RWPE2 (cell line): Measurements from ENCODE around the gene IGFLR1.

Experiments used
- ATAC-seq: fragments of 200-7000 bp; cut with Tn5 transposase; 3 replicates; pipeline ENCODE4 v1.9.1; 2021; ENCODE audit warnings: low read depth
- DNase-seq: peaks from one replicate; pipeline ENCODE4 v3.0.0-alpha.2; 2020; ENCODE audit warnings: low spot score
- H3K27ac ChIP-seq: fragments of 450-650 bp; 2 replicates; pipeline ENCODE4 v1.5.1; 2017; ENCODE audit warnings: mild to moderate bottlenecking; ENCODE audit not compliant: poor library complexity, severe bottlenecking
- H3K27me3 ChIP-seq: fragments of 250-450 bp; sonication (Bioruptor Pico); 2 replicates; pipeline ENCODE4 v1.5.1; 2021; ENCODE audit warnings: mild to moderate bottlenecking, moderate library complexity; ENCODE audit not compliant: insufficient read depth, poor library complexity, severe bottlenecking
- H3K36me3 ChIP-seq: fragments of 250-450 bp; sonication (Bioruptor Pico); 2 replicates; pipeline ENCODE4 v1.5.1; 2020; ENCODE audit warnings: low read depth, mild to moderate bottlenecking, moderate library complexity
- H3K4me1 ChIP-seq: fragments of 250-450 bp; sonication (Bioruptor Pico); 2 replicates; pipeline ENCODE4 v1.5.1; 2021; ENCODE audit warnings: mild to moderate bottlenecking, moderate library complexity; ENCODE audit not compliant: insufficient read depth, poor library complexity, severe bottlenecking
- H3K4me3 ChIP-seq: fragments of 250-450 bp; sonication (Bioruptor Pico); 2 replicates; pipeline ENCODE4 v1.5.1; 2021; ENCODE audit warnings: mild to moderate bottlenecking, moderate library complexity; ENCODE audit not compliant: severe bottlenecking
- H3K9me3 ChIP-seq: fragments of 250-450 bp; sonication (Bioruptor Pico); 2 replicates; pipeline ENCODE4 v1.5.1; 2021; ENCODE audit warnings: mild to moderate bottlenecking, moderate library complexity; ENCODE audit not compliant: severe bottlenecking
- CTCF ChIP-seq: fragments of 450-650 bp; IDR thresholded peaks from one replicate; pipeline ENCODE4 v1.5.1; 2017; ENCODE audit warnings: mild to moderate bottlenecking, moderate library complexity; ENCODE audit not compliant: poor library complexity, severe bottlenecking

IGFLR1 gene

DNA sequence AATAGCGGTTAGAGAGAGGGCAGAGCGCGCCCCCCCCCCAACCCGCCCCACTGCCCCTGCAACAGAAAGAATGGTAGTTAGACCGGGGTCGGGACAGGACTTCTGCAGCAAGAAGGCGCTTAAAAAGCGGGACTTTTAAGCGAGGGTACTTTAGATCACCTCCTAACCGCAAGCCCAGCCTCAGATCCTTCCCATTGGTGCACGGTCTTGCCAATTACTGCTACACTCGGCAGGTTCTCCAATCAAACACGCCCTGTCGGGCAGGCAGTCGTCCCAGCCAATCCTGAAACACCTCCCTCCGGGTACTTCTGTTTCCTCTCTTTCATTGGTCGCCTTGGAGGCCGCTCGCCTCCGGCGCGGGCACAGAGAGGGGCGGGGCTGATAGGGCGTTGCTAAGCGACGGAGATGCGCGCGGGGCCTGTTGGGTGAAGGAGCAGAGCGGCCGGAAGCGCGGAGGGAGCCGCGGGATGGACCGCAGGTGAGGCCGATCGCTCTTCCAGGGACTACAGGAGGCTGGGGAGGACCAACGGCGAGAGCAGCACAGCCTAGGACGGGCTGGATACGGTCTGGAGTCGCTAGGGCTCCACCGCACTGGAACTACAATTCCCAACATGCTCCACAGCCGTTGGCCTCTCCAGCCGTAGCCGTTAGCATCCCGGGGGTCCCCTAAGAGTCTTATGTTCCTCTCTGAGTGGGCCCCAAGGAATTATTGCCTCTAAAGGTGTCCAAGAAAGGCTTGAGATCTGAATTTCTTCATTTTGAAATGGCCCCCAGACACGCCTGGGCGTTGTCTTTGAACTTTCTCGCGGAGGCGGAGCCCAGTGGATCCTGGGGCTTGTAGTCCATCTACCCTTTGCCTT lies 15.7 kb upstream of the IGFLR1 start, which contains the start of gene PROSER3:
Gene PROSER3, plus strand, starts transcription at position 428 of the 860 bp plus-strand sequence. Its CDS starts 40 bp downstream, at position 468.
- Histone ChIP-seq H3K4me3 (peak within 1 kb of the TSS; percentile 89), H3K9me3 (no peaks in the 10 kb centered on the region), H3K4me1 (no peaks in the 10 kb centered on the region), H3K27me3 (no peaks in the 10 kb centered on the region), H3K36me3 (peaks cover 37% of the 10 kb centered on the region), H3K27ac (peak within 1 kb of the TSS; percentile 71)
- DNase-seq (peak; percentile 98), ATAC-seq (peak; percentile 96)
- no peak for TF ChIP-seq CTCF

DNA sequence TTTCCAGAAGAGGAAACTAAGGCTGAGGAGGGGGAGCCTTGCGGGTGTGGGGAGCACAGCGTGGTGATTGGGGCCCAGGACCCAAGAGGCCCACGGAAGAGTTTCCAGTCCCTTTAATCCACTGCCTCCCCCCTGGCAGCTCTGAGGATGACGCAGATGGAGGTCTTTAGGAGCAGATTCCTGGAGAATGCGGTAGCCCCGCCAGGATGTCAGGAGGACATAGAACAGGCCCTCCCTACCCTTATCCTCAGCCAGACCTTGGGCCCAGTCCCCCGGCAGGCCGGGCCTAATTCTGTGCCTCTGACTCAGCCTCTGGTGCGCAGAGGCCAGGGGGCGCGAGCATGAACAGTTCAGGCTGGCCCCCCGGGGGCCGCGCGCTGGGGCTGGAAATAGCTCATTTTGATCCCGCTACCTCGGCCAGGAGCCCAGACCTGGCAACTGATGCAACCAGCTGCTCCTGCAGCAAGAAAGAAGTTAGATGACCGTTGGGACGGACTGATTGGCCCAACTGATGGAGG lies 15.0 kb upstream of the IGFLR1 start:
- H3K9me3 ChIP-seq = no peaks in the 10 kb centered on the region
- peak overlapping the region; percentile 71 for H3K27ac ChIP-seq
- DNase-seq (peak; percentile 61), ATAC-seq (peak; percentile 15)
- no peaks in the 10 kb centered on the region for H3K27me3 ChIP-seq
- H3K4me3 ChIP-seq = peak overlapping the region; percentile 89
- no peaks in the 10 kb centered on the region for H3K4me1 ChIP-seq
- no peak for TF ChIP-seq CTCF
- H3K36me3 ChIP-seq = peaks cover 34% of the 10 kb centered on the region

- H3K27ac ChIP-seq = peak within 1 kb of the TSS; percentile 71
- peak; percentile 45 for DNase-seq
- no peak for ATAC-seq
Observed at GRCh38 chr19:35756377-35757230, 14.4 kb upstream of the IGFLR1 start, which contains the start of gene HSPB6. TSS of gene HSPB6 (minus strand) at chr19:35757029. CDS start at chr19:35757008, 21 bp downstream.

More at GRCh38 chr19:35756377-35757230, 14.4 kb upstream of the IGFLR1 start, which contains the start of gene HSPB6:
- Histone ChIP-seq H3K4me1 (no peaks in the 10 kb centered on the region), H3K4me3 (peak within 1 kb of the TSS; percentile 89), H3K27me3 (no peaks in the 10 kb centered on the region), H3K36me3 (peaks cover 28% of the 10 kb centered on the region), H3K9me3 (no peaks in the 10 kb centered on the region)
- no peak for TF ChIP-seq CTCF
